Lung (tissue), 12 donors: ENCODE data around the gene EPS8L1. TPM values are rescaled to one million over a fixed set of nuclear protein-coding genes. Genes with fewer than 3 reads are reported as not detected.
A peak's percentile ranks its signal among the peaks of the same experiment; 100 is the strongest.

Source experiments
- ATAC-seq: fragments of 200-7000 bp; cut with Tn5 transposase; one replicate; pipeline ENCODE4 v1.9.1; 2020; ENCODE audit warnings: moderate number of reproducible peaks; ENCODE audit not compliant: insufficient read depth, low FRiP score
- DNase-seq, 3 donors: peaks; one replicate each; pipeline ENCODE4 v3.0.0-alpha.2; 2013 to 2017
- H3K27ac ChIP-seq, 2 donors: one replicate each; pipeline ENCODE4 v1.5.1; 2013; ENCODE audit warnings: mild to moderate bottlenecking in 2 of 2, moderate library complexity in 2 of 2, control low read depth in 1 of 2, inconsistent platforms in 1 of 2, low read depth in 1 of 2, low read length in 1 of 2
- H3K27me3 ChIP-seq, 3 donors: one replicate each; pipeline ENCODE4 v1.5.1; 2013; ENCODE audit warnings: low read length in 2 of 3; ENCODE audit not compliant: control insufficient read depth in 3 of 3, insufficient read depth in 3 of 3
- H3K36me3 ChIP-seq, 4 donors: one replicate each; pipeline ENCODE4 v1.5.1; 2013; ENCODE audit warnings: low read length in 4 of 4, mild to moderate bottlenecking in 1 of 4, moderate library complexity in 1 of 4; ENCODE audit not compliant: control insufficient read depth in 4 of 4, insufficient read depth in 4 of 4
- H3K4me1 ChIP-seq, 5 donors: one replicate each; pipeline ENCODE4 v1.5.1; 2013; ENCODE audit warnings: low read length in 5 of 5, mild to moderate bottlenecking in 2 of 5, moderate library complexity in 1 of 5; ENCODE audit not compliant: control insufficient read depth in 5 of 5, insufficient read depth in 5 of 5
- H3K4me3 ChIP-seq: one replicate; pipeline ENCODE4 v1.5.1; 2013; ENCODE audit warnings: mild to moderate bottlenecking, control low read depth, moderate library complexity
- H3K9ac ChIP-seq, 2 donors: one replicate each; pipeline ENCODE4 v1.5.1; 2013; ENCODE audit warnings: low read length in 2 of 2, control low read depth in 1 of 2; ENCODE audit not compliant: insufficient read depth in 1 of 2
- H3K9me3 ChIP-seq, 4 donors: one replicate each; pipeline ENCODE4 v1.5.1; 2013; ENCODE audit warnings: low read length in 3 of 4, mild to moderate bottlenecking in 1 of 4, moderate library complexity in 1 of 4; ENCODE audit not compliant: control insufficient read depth in 4 of 4, insufficient read depth in 3 of 4
- CTCF ChIP-seq: IDR thresholded peaks from 2 replicates; pipeline ENCODE4 v1.5.1; 2012; ENCODE audit warnings: mild to moderate bottlenecking; ENCODE audit errors: control extremely low read depth, extremely low read depth
- WGBS, 2 donors: extraction: QIAGEN DNeasy Blood & Tissue Kit; methylation state at CpG; one replicate each; pipeline ENCODE4 v1.1.7; 2013; 5-methylcytosine and 5-hydroxymethylcytosine counted together
- polyA plus RNA-seq, 2 donors: library from polyadenylated mRNA; stranded (reverse); fragments of 200-250 nt; gene quantifications; one replicate each; pipeline ENCODE4 v1.2.1, GENCODE V29; 2013
- total RNA-seq, 2 donors: library from RNA; depleted of rRNA in 1 of 2; stranded (reverse); fragments of >200 nt in 1 of 2; gene quantifications; one replicate each; pipeline ENCODE4 v1.2.1, GENCODE V29; 2014 to 2021
- donor health status: control.
- donor health status: control.
- donor health status: Bipolar disorder and iron deficiency.
- donor health status: healthy.
- donor health status: DM: yes; HTN: yes; CAD: no.

The EPS8L1 gene
- total and polyA plus RNA-seq, 4 donors = 19.5 to 61.8 (median 36.8) TPM

GRCh38 chr19:55109527-55110291 is 34.0 kb downstream of the EPS8L1 start:
- H3K4me3 ChIP-seq = no peak overlapping the region
- no peaks in the 10 kb centered on the region for H3K27me3 ChIP-seq
- 89 to 96% methylated on average over 20 of the region's 20 CpGs for WGBS, 2 donors
- H3K36me3 ChIP-seq = peaks cover 0 to 28% (median 5%) of the 10 kb centered on the region in 4 donors
- no peak overlapping the region for H3K9ac ChIP-seq
- peaks cover 2 to 14% (median 10%) of the 10 kb centered on the region in 5 donors for H3K4me1 ChIP-seq
- TF ChIP-seq CTCF = no peak
- ATAC-seq = no peak
- DNase-seq = no peak
- no peaks in the 10 kb centered on the region for H3K9me3 ChIP-seq
- no peak overlapping the region for H3K27ac ChIP-seq

GRCh38 chr19:55111238-55111831 is 35.7 kb downstream of the EPS8L1 start:
- WGBS, 2 donors = 82 to 91% methylated on average over 21 of the region's 21 CpGs
- no peak for DNase-seq
- Histone ChIP-seq H3K36me3 (peaks cover 0 to 25% (median 5%) of the 10 kb centered on the region in 4 donors), H3K9me3 (no peaks in the 10 kb centered on the region), H3K27ac (peak overlapping the region; percentile 0 to 4), H3K4me3 (no peak overlapping the region), H3K27me3 (no peaks in the 10 kb centered on the region), H3K9ac (no peak overlapping the region), H3K4me1 (peaks cover 10 to 22% (median 19%) of the 10 kb centered on the region in 5 donors)
- no peak for TF ChIP-seq CTCF
- ATAC-seq = no peak

- peaks cover 10 to 25% (median 19%) of the 10 kb centered on the region in 5 donors for H3K4me1 ChIP-seq
- H3K27ac ChIP-seq = peak overlapping the region; percentile 78 to 93
- DNase-seq (no peak), ATAC-seq (no peak)
- H3K9me3 ChIP-seq = no peaks in the 10 kb centered on the region
- no peak overlapping the region for H3K9ac ChIP-seq
- no peak overlapping the region for H3K4me3 ChIP-seq
- H3K36me3 ChIP-seq = peaks cover 0 to 22% (median 5%) of the 10 kb centered on the region in 4 donors
- TF ChIP-seq CTCF = no peak
- WGBS, 2 donors = 93 to 98% methylated on average over 25 of the region's 25 CpGs
- no peaks in the 10 kb centered on the region for H3K27me3 ChIP-seq
Measured at GRCh38 chr19:55112246-55112776, 36.6 kb downstream of the EPS8L1 start.
